Bronchial epithelial cell (primary cell): ENCODE data around the gene GSS. TPM values are rescaled to one million over a fixed set of nuclear protein-coding genes. Genes with fewer than 3 reads are reported as not detected.
A peak's percentile ranks its signal among the peaks of the same experiment; 100 is the strongest.

Experiments
- DNase-seq: peaks from one replicate; pipeline ENCODE4 v3.0.0-alpha.2; 2010; ENCODE audit warnings: low read depth
- FAIRE-seq: peaks from 2 replicates; lab custom pipeline; 2011; peaks lifted over from hg19 to GRCh38; lab: Jason Lieb, UNC
- H3K27me3 ChIP-seq: 2 replicates; pipeline ENCODE4 v1.5.1; 2011; ENCODE audit warnings: low read length; ENCODE audit not compliant: control insufficient read depth, insufficient read depth
- H3K36me3 ChIP-seq: 2 replicates; pipeline ENCODE4 v1.5.1; 2011; ENCODE audit warnings: low read length; ENCODE audit not compliant: control insufficient read depth, insufficient read depth
- H3K4me3 ChIP-seq: 2 replicates; pipeline ENCODE4 v1.5.1; 2011; ENCODE audit warnings: mild to moderate bottlenecking, low read depth, low read length, control low read depth
- total RNA-seq: library from RNA; depleted of rRNA; stranded (reverse); fragments of >200 nt; gene quantifications from 2 replicates; pipeline ENCODE4 v1.2.1, GENCODE V29; 2014
- TF ChIP-seq, protein P1 (sequence below): IDR thresholded peaks from 2 replicates; pipeline ENCODE4 v1.5.1; 2011; ENCODE audit warnings: mild to moderate bottlenecking, moderate library complexity, low read length, control low read depth, inconsistent platforms; ENCODE audit not compliant: insufficient read depth, severe bottlenecking

GSS gene
- total RNA-seq, 1 donor from 2014 or later = 105 TPM

DNA sequence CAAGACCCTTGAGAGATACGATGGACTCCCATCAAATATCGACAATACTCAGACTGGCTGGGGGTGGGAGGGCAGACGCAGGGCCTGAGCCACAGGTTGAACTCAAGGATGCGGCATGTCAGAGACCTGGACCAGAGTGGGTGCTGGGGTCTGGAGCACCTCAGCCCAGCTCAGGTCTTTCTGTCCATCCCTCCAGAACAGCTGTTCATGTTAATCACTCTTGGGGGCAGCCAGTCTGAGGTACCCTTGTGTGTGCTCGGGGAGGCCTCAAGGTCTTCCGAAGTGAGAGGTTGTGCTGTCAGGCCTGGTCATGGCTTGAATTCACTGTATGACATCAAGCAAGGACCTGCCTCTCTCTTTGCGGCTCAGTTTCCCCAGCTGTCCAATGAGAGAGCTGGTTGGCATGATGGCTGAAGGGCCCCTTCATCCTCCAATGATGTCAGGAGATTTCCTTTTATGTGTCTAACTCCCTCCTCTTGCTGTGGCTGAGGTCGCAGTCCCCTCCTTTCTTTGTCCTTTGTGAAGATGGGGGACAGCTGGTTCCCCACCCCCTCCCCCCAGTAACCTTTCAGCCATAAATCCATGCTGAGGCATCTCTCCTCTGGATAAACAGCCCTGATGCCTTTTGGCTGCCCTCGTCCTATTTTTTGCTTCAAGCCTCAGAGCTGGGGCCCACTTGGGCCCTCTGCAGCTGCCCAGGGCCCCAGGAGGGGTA lies 15.4 kb upstream of the GSS start:
- FAIRE-seq (no peak), DNase-seq (no peak)
- Histone ChIP-seq H3K36me3 (no peaks in the 10 kb centered on the region), H3K4me3 (no peak overlapping the region), H3K27me3 (no peaks in the 10 kb centered on the region)
- TF ChIP-seq, protein P1, sequence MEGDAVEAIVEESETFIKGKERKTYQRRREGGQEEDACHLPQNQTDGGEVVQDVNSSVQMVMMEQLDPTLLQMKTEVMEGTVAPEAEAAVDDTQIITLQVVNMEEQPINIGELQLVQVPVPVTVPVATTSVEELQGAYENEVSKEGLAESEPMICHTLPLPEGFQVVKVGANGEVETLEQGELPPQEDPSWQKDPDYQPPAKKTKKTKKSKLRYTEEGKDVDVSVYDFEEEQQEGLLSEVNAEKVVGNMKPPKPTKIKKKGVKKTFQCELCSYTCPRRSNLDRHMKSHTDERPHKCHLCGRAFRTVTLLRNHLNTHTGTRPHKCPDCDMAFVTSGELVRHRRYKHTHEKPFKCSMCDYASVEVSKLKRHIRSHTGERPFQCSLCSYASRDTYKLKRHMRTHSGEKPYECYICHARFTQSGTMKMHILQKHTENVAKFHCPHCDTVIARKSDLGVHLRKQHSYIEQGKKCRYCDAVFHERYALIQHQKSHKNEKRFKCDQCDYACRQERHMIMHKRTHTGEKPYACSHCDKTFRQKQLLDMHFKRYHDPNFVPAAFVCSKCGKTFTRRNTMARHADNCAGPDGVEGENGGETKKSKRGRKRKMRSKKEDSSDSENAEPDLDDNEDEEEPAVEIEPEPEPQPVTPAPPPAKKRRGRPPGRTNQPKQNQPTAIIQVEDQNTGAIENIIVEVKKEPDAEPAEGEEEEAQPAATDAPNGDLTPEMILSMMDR = no peak

DNA sequence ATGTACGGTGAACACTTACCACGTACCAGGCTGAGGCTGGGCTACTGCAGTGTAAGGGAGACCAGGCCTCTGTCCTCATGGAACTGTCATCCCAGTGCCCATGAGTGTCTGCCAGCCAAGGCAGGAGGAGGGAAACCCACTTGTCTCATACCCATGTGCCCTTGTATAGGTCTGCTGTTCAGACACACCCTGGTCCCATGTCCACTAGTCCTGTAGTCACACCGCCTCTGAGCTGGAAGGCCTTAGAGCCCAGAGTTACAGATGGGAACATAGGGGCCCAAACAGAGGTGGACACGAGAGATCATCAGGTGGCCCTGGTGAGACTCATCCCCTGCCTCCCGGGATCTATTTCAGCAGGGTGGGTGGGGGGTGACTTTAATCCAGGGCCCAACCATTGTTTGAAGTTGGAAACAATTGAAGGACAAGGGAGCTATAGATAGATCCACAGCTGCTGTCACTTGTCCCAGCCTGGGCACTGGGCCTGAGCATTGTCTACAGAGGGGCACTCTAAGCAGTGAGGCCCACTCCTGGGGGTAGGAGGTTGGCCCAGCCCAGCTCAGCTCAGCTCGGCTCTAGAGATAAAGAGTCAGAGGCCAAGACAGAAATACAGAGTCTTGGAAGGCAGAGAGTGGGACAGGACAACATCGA lies 14.7 kb upstream of the GSS start:
- no peak for DNase-seq
- Histone ChIP-seq H3K4me3 (no peak overlapping the region), H3K36me3 (no peaks in the 10 kb centered on the region), H3K27me3 (no peaks in the 10 kb centered on the region)
- TF ChIP-seq, protein P1 = no peak
- no peak for FAIRE-seq

DNA sequence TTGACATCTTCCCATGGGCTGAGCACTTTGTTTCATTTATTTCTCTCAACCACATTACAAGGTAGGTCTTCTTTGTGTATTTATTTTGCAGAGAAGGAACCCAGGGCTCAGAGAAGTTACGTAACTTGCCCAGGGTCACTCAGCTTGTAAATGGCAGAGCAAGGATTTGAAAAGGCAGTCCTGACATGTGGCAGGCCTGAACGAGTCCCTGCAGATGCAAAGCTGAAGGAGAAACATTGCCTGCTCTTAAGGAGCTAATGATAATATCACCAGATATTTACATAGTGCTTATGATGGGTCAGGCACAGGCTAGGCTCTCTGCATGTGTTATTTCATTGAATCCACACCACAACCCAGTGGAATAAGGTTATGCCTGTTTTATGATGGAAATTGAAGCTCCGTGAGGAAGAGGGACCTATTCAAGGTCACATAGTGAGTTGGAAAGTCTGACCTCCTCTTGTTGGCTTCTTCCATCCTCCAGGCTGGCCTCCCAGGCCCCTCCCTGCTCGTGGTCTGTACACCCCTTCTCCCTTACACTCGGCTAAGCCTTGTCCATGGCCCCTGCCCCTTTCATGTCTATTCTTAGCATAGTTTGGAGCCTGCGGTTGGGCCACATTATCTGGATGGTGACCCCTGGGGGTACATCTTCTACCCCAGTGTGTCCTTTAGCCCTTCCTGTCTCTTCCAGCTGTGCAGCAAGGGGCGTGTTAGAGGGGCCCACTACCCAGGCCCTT lies 12.6 kb upstream of the GSS start:
- Histone ChIP-seq H3K36me3 (no peaks in the 10 kb centered on the region), H3K4me3 (no peak overlapping the region), H3K27me3 (no peaks in the 10 kb centered on the region)
- peak; percentile 41 for DNase-seq
- no peak for FAIRE-seq
- TF ChIP-seq, protein P1 = no peak

DNA sequence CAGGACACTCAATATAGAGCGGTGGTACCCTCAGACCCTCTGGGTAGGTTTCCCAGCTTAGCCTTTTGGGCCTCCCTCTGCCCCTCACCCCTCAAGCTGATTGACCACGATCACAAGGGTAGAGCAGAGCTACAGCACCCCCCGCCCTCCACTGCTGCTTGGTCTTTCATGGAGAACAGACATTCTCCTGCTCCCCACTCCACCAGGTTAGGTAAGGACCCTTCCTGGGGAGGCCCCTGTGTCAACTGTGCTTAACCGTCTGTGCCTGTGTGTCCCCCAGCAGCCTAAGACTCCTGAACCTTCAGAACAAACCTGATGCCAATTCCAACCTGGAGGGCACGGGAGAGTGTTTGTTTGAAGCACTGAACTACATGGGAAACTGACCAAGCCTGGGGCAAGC lies 11.8 kb upstream of the GSS start:
- no peak for DNase-seq
- TF ChIP-seq, protein P1 = no peak
- Histone ChIP-seq H3K36me3 (no peaks in the 10 kb centered on the region), H3K27me3 (no peaks in the 10 kb centered on the region), H3K4me3 (no peak overlapping the region)
- FAIRE-seq = no peak

DNA sequence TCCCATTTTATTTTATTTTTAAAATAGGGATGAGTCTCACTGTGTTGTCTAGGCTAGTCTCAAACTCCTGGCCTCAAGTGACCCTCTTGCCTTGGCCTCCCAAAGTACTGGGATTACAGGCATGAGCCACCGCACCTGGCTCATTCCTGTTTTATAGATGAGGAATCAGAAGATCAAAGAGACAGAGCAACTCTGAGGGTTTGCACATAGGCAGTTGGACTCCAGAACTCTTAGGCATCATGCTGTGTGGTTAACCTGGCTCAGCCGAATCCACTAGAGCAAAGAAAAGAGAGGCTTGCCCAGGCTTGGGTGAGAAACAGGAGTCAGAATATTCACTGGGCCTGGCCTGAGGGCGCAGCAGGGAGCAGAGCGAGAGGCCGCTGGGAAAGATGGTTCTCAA lies 9.4 kb upstream of the GSS start:
- Histone ChIP-seq H3K27me3 (no peaks in the 10 kb centered on the region), H3K36me3 (no peaks in the 10 kb centered on the region), H3K4me3 (no peak overlapping the region)
- DNase-seq (no peak), FAIRE-seq (no peak)
- TF ChIP-seq, protein P1 = no peak
